Fibroblast of pulmonary artery (primary cell): ENCODE measurements around the gene ATP5PF.
"Not testable (repeated sequence)": the region's sequence is repeated elsewhere in the genome, so short reads cannot be mapped to it uniquely, and the experiment has no call there.

Source experiments
- DNase-seq: peaks from one replicate; pipeline ENCODE4 v3.0.0-alpha.2; 2010; ENCODE audit warnings: low read depth
- H3K4me3 ChIP-seq: replicated peaks from 2 replicates; pipeline ENCODE4 v1.5.1; 2011; ENCODE audit warnings: low read depth, mild to moderate bottlenecking, control low read depth, low read length, moderate library complexity
- CTCF ChIP-seq: IDR thresholded peaks from 2 replicates; pipeline ENCODE4 v1.5.1; 2011; ENCODE audit warnings: mild to moderate bottlenecking, control low read depth, low read length, inconsistent platforms; ENCODE audit errors: missing control alignments

Gene ATP5PF

GRCh38 chr21:25722631-25723030 lies 12.1 kb downstream of the ATP5PF start:
- no peak for TF ChIP-seq CTCF
- no peak overlapping the region for H3K4me3 ChIP-seq
- no peak for DNase-seq

DNA sequence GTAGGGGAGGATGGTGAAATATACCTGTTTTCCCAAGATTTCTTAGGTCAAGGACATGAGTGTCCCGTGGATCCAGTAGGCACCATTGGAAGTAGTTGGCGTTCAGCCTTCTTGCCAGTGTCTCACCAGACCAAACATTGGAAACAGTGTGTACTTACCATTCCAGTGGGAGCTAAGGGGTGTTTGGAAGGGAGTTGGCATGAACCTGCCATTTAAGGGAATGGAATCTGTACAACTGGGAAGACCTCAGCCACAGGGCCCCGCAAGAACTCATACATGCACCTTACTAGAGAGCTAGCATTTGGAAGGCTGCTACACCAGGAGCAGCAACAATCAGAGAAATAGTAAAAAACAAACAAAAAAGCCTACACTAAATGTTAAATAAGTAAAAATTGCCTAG lies 12.7 kb downstream of the ATP5PF start:
- H3K4me3 ChIP-seq: no peak overlapping the region
- TF ChIP-seq CTCF: no peak
- DNase-seq: no peak

DNA sequence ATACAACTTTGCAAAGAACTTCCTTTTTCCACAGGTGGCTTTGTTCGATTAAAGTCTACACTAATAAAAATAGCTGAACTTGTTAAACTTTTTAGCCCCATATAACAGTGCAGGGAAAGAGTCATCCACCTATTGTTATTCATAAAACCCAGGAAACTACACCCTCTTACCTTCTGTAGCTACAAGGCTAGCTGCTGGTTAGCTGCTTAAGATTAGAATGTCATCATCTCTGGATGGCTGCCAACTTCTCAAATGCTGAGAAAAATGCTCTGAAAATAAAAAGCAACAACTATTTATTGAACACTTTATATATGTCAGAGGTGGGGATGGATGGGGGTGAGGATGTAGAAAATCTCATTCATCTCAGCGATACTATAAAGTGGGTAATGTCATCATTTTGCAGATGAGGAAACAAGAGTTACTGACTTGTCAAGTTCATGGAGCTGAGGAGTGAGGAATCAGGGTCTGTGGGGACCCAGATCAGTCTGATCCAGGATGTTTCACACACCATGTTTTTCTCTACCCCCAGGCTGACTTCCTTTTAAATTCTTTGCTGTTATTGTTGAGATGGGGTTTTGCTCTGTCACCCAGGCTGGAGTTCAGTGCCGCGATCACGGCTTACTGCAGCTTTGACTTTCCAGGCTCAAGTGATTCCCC lies 17.1 kb downstream of the ATP5PF start:
- no peak for TF ChIP-seq CTCF
- H3K4me3 ChIP-seq: no peak overlapping the region
- peak; percentile 71 for DNase-seq

GRCh38 chr21:25714066-25714465 lies 20.6 kb downstream of the ATP5PF start:
- not testable (repeated sequence) for H3K4me3 ChIP-seq

GRCh38 chr21:25710550-25710949 lies 24.2 kb downstream of the ATP5PF start:
- H3K4me3 ChIP-seq: no peak overlapping the region
- TF ChIP-seq CTCF: no peak
- DNase-seq: no peak

More at GRCh38 chr21:25714066-25714465, 20.6 kb downstream of the ATP5PF start:
- not testable (repeated sequence) for DNase-seq

- DNase-seq: no peak
- no peak overlapping the region for H3K4me3 ChIP-seq
- TF ChIP-seq CTCF: no peak
These were observed 24.9 kb downstream of the ATP5PF start for GRCh38 chr21:25709684-25710265.

- H3K4me3 ChIP-seq: no peak overlapping the region
- DNase-seq: peak; percentile 68
- peak; percentile 78 for TF ChIP-seq CTCF
These were observed 26.1 kb downstream of the ATP5PF start for GRCh38 chr21:25708467-25709065.
